ENCODE data around the gene WSB2. TPM values are rescaled to one million over a fixed set of nuclear protein-coding genes. Genes with fewer than 3 reads are reported as not detected.
"Not testable (repeated sequence)": the region's sequence is repeated elsewhere in the genome, so short reads cannot be mapped to it uniquely, and the experiment has no call there.

Gene WSB2
- total and polyA plus RNA-seq, 4 donors: 41.1 to 97.3 (median 69.3) TPM

- intact Hi-C loops (cut with DNase I): loop anchor here (5.0 kb wide), 1 partner anchor 39 kb away; the partner anchor contains the start of gene WSB2 (in 2 of the 2)
- 92 to 93% methylated on average over 3 of the region's 3 CpGs for WGBS, 2 donors
Measured at GRCh38 chr12:118101051-118101450, 40.1 kb upstream of the WSB2 start.

GRCh38 chr12:118098911-118099671 is 38.1 kb upstream of the WSB2 start:
- no peak overlapping the region for H3K27ac ChIP-seq (ENCODE audit: low read depth in 1 of 2, low read length in 2 of 2)
- H3K4me1 ChIP-seq (ENCODE audit: control insufficient read depth in 1 of 2, insufficient read depth in 2 of 2, low read length in 2 of 2): no peaks in the 10 kb centered on the region
- H3K9me3 ChIP-seq (ENCODE audit: control insufficient read depth, low read length): no peaks in the 10 kb centered on the region
- no peaks in the 10 kb centered on the region for H3K36me3 ChIP-seq (ENCODE audit: control insufficient read depth in 1 of 2, insufficient read depth in 2 of 2, low read length in 1 of 2)
- 91 to 93% methylated on average over 12 of the region's 12 CpGs for WGBS, 2 donors
- intact Hi-C loops (cut with DNase I): no loop called here
- H3K27me3 ChIP-seq (ENCODE audit: control insufficient read depth in 1 of 2, insufficient read depth in 2 of 2, low read length in 1 of 2): no peaks in the 10 kb centered on the region
- DNase-seq (no peak), ATAC-seq (ENCODE audit: low FRiP score) (no peak)
- no peak overlapping the region for H3K4me3 ChIP-seq (ENCODE audit: low read length in 2 of 2)

More at GRCh38 chr12:118101051-118101450, 40.1 kb upstream of the WSB2 start:
- Histone ChIP-seq H3K4me3 (ENCODE audit: low read length in 2 of 2) (no peak overlapping the region), H3K27me3 (ENCODE audit: control insufficient read depth in 1 of 2, insufficient read depth in 2 of 2, low read length in 1 of 2) (no peaks in the 10 kb centered on the region), H3K27ac (ENCODE audit: low read depth in 1 of 2, low read length in 2 of 2) (no peak overlapping the region), H3K4me1 (ENCODE audit: control insufficient read depth in 1 of 2, insufficient read depth in 2 of 2, low read length in 2 of 2) (no peaks in the 10 kb centered on the region), H3K9me3 (ENCODE audit: control insufficient read depth, low read length) (no peaks in the 10 kb centered on the region), H3K36me3 (ENCODE audit: control insufficient read depth in 1 of 2, insufficient read depth in 2 of 2, low read length in 1 of 2) (no peaks in the 10 kb centered on the region)
- DNase-seq: no peak
- no peak for ATAC-seq (ENCODE audit: low FRiP score)

- Histone ChIP-seq H3K27me3 (ENCODE audit: control insufficient read depth in 1 of 2, insufficient read depth in 2 of 2, low read length in 1 of 2) (no peaks in the 10 kb centered on the region), H3K27ac (ENCODE audit: low read depth in 1 of 2, low read length in 2 of 2) (no peak overlapping the region), H3K4me1 (ENCODE audit: control insufficient read depth in 1 of 2, insufficient read depth in 2 of 2, low read length in 2 of 2) (no peaks in the 10 kb centered on the region), H3K36me3 (ENCODE audit: control insufficient read depth in 1 of 2, insufficient read depth in 2 of 2, low read length in 1 of 2) (no peaks in the 10 kb centered on the region), H3K4me3 (ENCODE audit: low read length in 2 of 2) (no peak overlapping the region), H3K9me3 (ENCODE audit: control insufficient read depth, low read length) (no peaks in the 10 kb centered on the region)
- ATAC-seq (ENCODE audit: low FRiP score): no peak
- intact Hi-C loops (cut with DNase I): no loop called here
- no peak for DNase-seq
- WGBS, 2 donors: 92 to 95% methylated on average over 3 of the region's 3 CpGs
Measured at GRCh38 chr12:118098401-118098800, 37.4 kb upstream of the WSB2 start.

- 78 to 79% methylated on average over 3 of the region's 3 CpGs for WGBS, 2 donors
- Histone ChIP-seq H3K36me3 (ENCODE audit: control insufficient read depth in 1 of 2, insufficient read depth in 2 of 2, low read length in 1 of 2) (no peaks in the 10 kb centered on the region), H3K27ac (ENCODE audit: low read depth in 1 of 2, low read length in 2 of 2) (no peak overlapping the region), H3K4me3 (ENCODE audit: low read length in 2 of 2) (no peak overlapping the region), H3K27me3 (ENCODE audit: control insufficient read depth in 1 of 2, insufficient read depth in 2 of 2, low read length in 1 of 2) (no peaks in the 10 kb centered on the region), H3K9me3 (ENCODE audit: control insufficient read depth, low read length) (no peaks in the 10 kb centered on the region), H3K4me1 (ENCODE audit: control insufficient read depth in 1 of 2, insufficient read depth in 2 of 2, low read length in 2 of 2) (no peaks in the 10 kb centered on the region)
- ATAC-seq (ENCODE audit: low FRiP score): no peak
- intact Hi-C loops (cut with DNase I): no loop called here
- DNase-seq: no peak
Measured at GRCh38 chr12:118094039-118094438, 33.1 kb upstream of the WSB2 start.

- intact Hi-C loops (cut with DNase I): no loop called here
- no peak overlapping the region for H3K4me3 ChIP-seq (ENCODE audit: low read length in 2 of 2)
- 92 to 94% methylated on average over 9 of the region's 9 CpGs for WGBS, 2 donors
Measured at GRCh38 chr12:118089782-118090181, 28.8 kb upstream of the WSB2 start.

GRCh38 chr12:118082161-118082560 is 21.2 kb upstream of the WSB2 start:
- no peak overlapping the region for H3K4me3 ChIP-seq (ENCODE audit: low read length in 2 of 2)

More at GRCh38 chr12:118089782-118090181, 28.8 kb upstream of the WSB2 start:
- no peaks in the 10 kb centered on the region for H3K9me3 ChIP-seq (ENCODE audit: control insufficient read depth, low read length)
- DNase-seq: no peak
- no peaks in the 10 kb centered on the region for H3K4me1 ChIP-seq (ENCODE audit: control insufficient read depth in 1 of 2, insufficient read depth in 2 of 2, low read length in 2 of 2)
- no peak for ATAC-seq (ENCODE audit: low FRiP score)
- H3K27me3 ChIP-seq (ENCODE audit: control insufficient read depth in 1 of 2, insufficient read depth in 2 of 2, low read length in 1 of 2): no peaks in the 10 kb centered on the region
- no peaks in the 10 kb centered on the region for H3K36me3 ChIP-seq (ENCODE audit: control insufficient read depth in 1 of 2, insufficient read depth in 2 of 2, low read length in 1 of 2)
- no peak overlapping the region for H3K27ac ChIP-seq (ENCODE audit: low read depth in 1 of 2, low read length in 2 of 2)

GRCh38 chr12:118081521-118081920 is 20.5 kb upstream of the WSB2 start:
- DNase-seq; H3K4me1 ChIP-seq (ENCODE audit: control insufficient read depth in 1 of 2, insufficient read depth in 2 of 2, low read length in 2 of 2); H3K27ac ChIP-seq (ENCODE audit: low read depth in 1 of 2, low read length in 2 of 2); H3K9me3 ChIP-seq (ENCODE audit: control insufficient read depth, low read length); H3K27me3 ChIP-seq (ENCODE audit: control insufficient read depth in 1 of 2, insufficient read depth in 2 of 2, low read length in 1 of 2); ATAC-seq (ENCODE audit: low FRiP score); H3K4me3 ChIP-seq (ENCODE audit: low read length in 2 of 2); intact Hi-C loops (cut with DNase I); H3K36me3 ChIP-seq (ENCODE audit: control insufficient read depth in 1 of 2, insufficient read depth in 2 of 2, low read length in 1 of 2): not testable (repeated sequence)
- 94 to 97% methylated on average over 9 of the region's 9 CpGs for WGBS, 2 donors

More at GRCh38 chr12:118082161-118082560, 21.2 kb upstream of the WSB2 start:
- 87 to 94% methylated on average over 9 of the region's 9 CpGs for WGBS, 2 donors
- no peak overlapping the region for H3K27ac ChIP-seq (ENCODE audit: low read depth in 1 of 2, low read length in 2 of 2)
- H3K36me3 ChIP-seq (ENCODE audit: control insufficient read depth in 1 of 2, insufficient read depth in 2 of 2, low read length in 1 of 2): peaks cover 0 to 4% of the 10 kb centered on the region in 2 donors
- intact Hi-C loops (cut with DNase I): no loop called here
- DNase-seq (no peak), ATAC-seq (ENCODE audit: low FRiP score) (no peak)
- H3K9me3 ChIP-seq (ENCODE audit: control insufficient read depth, low read length): no peaks in the 10 kb centered on the region
- H3K4me1 ChIP-seq (ENCODE audit: control insufficient read depth in 1 of 2, insufficient read depth in 2 of 2, low read length in 2 of 2): no peaks in the 10 kb centered on the region
- no peaks in the 10 kb centered on the region for H3K27me3 ChIP-seq (ENCODE audit: control insufficient read depth in 1 of 2, insufficient read depth in 2 of 2, low read length in 1 of 2)

GRCh38 chr12:118073768-118074167 is 12.8 kb upstream of the WSB2 start:
- H3K27ac ChIP-seq (ENCODE audit: low read depth in 1 of 2, low read length in 2 of 2): no peak overlapping the region
- no peaks in the 10 kb centered on the region for H3K9me3 ChIP-seq (ENCODE audit: control insufficient read depth, low read length)
- H3K36me3 ChIP-seq (ENCODE audit: control insufficient read depth in 1 of 2, insufficient read depth in 2 of 2, low read length in 1 of 2): peaks cover 0 to 4% of the 10 kb centered on the region in 2 donors
- intact Hi-C loops (cut with DNase I): no loop called here
- DNase-seq (no peak), ATAC-seq (ENCODE audit: low FRiP score) (no peak)
- H3K4me3 ChIP-seq (ENCODE audit: low read length in 2 of 2): no peak overlapping the region
- WGBS, 2 donors: 87 to 88% methylated on average over 4 of the region's 4 CpGs
- H3K4me1 ChIP-seq (ENCODE audit: control insufficient read depth in 1 of 2, insufficient read depth in 2 of 2, low read length in 2 of 2): no peaks in the 10 kb centered on the region
- H3K27me3 ChIP-seq (ENCODE audit: control insufficient read depth in 1 of 2, insufficient read depth in 2 of 2, low read length in 1 of 2): no peaks in the 10 kb centered on the region

GRCh38 chr12:118070650-118071049 is 9.7 kb upstream of the WSB2 start:
- Histone ChIP-seq H3K27ac (ENCODE audit: low read depth in 1 of 2, low read length in 2 of 2) (no peak overlapping the region), H3K4me1 (ENCODE audit: control insufficient read depth in 1 of 2, insufficient read depth in 2 of 2, low read length in 2 of 2) (no peaks in the 10 kb centered on the region), H3K9me3 (ENCODE audit: control insufficient read depth, low read length) (no peaks in the 10 kb centered on the region), H3K36me3 (ENCODE audit: control insufficient read depth in 1 of 2, insufficient read depth in 2 of 2, low read length in 1 of 2) (no peaks in the 10 kb centered on the region), H3K4me3 (ENCODE audit: low read length in 2 of 2) (no peak overlapping the region), H3K27me3 (ENCODE audit: control insufficient read depth in 1 of 2, insufficient read depth in 2 of 2, low read length in 1 of 2) (no peaks in the 10 kb centered on the region)
- DNase-seq (no peak), ATAC-seq (ENCODE audit: low FRiP score) (no peak)
- intact Hi-C loops (cut with DNase I): no loop called here
- WGBS, 2 donors: 95 to 97% methylated on average over 3 of the region's 3 CpGs

Measured in aorta (tissue), 5 donors.